Measurements from ENCODE around the gene MYLK4.

DNA sequence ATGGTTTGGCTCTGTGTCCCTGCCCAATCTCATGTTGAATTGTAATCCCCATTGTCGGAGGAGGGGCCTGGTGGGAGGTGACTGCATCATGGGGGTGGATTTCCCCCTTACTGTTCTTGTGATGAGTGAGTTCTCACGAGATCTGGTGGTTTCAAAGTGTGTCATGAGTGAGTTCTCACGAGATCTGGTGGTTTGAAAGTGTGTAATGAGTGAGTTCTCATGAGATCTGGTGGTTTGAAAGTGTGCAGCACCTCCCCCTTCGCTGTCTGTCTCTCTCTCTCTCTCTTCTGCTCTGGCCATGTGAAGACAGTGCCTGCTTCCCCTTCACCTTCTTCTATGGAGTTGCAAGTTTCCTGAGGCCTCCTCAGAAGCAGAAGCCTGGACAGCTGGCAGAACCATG is 87.6 kb downstream of the MYLK4 start:
- no peak for TF ChIP-seq SP1 (IDR thresholded peaks at IDR 0.05)
- TF ChIP-seq, protein P1, sequence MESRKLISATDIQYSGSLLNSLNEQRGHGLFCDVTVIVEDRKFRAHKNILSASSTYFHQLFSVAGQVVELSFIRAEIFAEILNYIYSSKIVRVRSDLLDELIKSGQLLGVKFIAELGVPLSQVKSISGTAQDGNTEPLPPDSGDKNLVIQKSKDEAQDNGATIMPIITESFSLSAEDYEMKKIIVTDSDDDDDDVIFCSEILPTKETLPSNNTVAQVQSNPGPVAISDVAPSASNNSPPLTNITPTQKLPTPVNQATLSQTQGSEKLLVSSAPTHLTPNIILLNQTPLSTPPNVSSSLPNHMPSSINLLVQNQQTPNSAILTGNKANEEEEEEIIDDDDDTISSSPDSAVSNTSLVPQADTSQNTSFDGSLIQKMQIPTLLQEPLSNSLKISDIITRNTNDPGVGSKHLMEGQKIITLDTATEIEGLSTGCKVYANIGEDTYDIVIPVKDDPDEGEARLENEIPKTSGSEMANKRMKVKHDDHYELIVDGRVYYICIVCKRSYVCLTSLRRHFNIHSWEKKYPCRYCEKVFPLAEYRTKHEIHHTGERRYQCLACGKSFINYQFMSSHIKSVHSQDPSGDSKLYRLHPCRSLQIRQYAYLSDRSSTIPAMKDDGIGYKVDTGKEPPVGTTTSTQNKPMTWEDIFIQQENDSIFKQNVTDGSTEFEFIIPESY (IDR thresholded peaks at IDR 0.05) = no peak
- TF ChIP-seq, protein P2, sequence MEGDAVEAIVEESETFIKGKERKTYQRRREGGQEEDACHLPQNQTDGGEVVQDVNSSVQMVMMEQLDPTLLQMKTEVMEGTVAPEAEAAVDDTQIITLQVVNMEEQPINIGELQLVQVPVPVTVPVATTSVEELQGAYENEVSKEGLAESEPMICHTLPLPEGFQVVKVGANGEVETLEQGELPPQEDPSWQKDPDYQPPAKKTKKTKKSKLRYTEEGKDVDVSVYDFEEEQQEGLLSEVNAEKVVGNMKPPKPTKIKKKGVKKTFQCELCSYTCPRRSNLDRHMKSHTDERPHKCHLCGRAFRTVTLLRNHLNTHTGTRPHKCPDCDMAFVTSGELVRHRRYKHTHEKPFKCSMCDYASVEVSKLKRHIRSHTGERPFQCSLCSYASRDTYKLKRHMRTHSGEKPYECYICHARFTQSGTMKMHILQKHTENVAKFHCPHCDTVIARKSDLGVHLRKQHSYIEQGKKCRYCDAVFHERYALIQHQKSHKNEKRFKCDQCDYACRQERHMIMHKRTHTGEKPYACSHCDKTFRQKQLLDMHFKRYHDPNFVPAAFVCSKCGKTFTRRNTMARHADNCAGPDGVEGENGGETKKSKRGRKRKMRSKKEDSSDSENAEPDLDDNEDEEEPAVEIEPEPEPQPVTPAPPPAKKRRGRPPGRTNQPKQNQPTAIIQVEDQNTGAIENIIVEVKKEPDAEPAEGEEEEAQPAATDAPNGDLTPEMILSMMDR (IDR thresholded peaks at IDR 0.05; ENCODE audit: low read depth, low read length, missing input control) = no peak
- TF ChIP-seq, protein P3, sequence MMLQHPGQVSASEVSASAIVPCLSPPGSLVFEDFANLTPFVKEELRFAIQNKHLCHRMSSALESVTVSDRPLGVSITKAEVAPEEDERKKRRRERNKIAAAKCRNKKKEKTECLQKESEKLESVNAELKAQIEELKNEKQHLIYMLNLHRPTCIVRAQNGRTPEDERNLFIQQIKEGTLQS (IDR thresholded peaks at IDR 0.05) = no peak
